Upper lobe of left lung (tissue), 4 donors: ENCODE measurements around the gene EMSY.

Source experiments
- EP300 ChIP-seq, 4 donors: sonication (generic); formaldehyde crosslinking; IDR thresholded peaks; one replicate each; pipeline ENCODE4 v1.5.1; 2017; ENCODE audit warnings: antibody characterized with exemption in 4 of 4, control low read depth in 2 of 4
- POLR2A ChIP-seq, 4 donors: fragments of 450-650 bp; IDR thresholded peaks; one replicate each; pipeline ENCODE4 v1.5.1; 2016 to 2017; ENCODE audit warnings: antibody characterized with exemption in 4 of 4, mild to moderate bottlenecking in 2 of 4
- POLR2AphosphoS5 ChIP-seq, 2 donors: sonication (generic); formaldehyde crosslinking; IDR thresholded peaks; one replicate each; pipeline ENCODE4 v1.5.1; 2017; ENCODE audit warnings: antibody characterized with exemption in 2 of 2
- TF ChIP-seq, protein P1 (sequence below), 6 experiments: fragments of 450-650 bp in 4 of 6; fragments of 200-600 bp in 2 of 6; sonication (generic) in 2 of 6; IDR thresholded peaks; one replicate each; pipeline ENCODE4 v1.5.1; 2016 to 2019; ENCODE audit warnings: antibody characterized with exemption in 6 of 6

GRCh38 chr11:76443268-76443980 lies 1.4 kb upstream of the EMSY start:
- TF ChIP-seq POLR2A (IDR thresholded peaks at IDR 0.05) (no peak), POLR2AphosphoS5 (IDR thresholded peaks at IDR 0.05) (no peak), EP300 (IDR thresholded peaks at IDR 0.05) (no peak)
- TF ChIP-seq, protein P1, sequence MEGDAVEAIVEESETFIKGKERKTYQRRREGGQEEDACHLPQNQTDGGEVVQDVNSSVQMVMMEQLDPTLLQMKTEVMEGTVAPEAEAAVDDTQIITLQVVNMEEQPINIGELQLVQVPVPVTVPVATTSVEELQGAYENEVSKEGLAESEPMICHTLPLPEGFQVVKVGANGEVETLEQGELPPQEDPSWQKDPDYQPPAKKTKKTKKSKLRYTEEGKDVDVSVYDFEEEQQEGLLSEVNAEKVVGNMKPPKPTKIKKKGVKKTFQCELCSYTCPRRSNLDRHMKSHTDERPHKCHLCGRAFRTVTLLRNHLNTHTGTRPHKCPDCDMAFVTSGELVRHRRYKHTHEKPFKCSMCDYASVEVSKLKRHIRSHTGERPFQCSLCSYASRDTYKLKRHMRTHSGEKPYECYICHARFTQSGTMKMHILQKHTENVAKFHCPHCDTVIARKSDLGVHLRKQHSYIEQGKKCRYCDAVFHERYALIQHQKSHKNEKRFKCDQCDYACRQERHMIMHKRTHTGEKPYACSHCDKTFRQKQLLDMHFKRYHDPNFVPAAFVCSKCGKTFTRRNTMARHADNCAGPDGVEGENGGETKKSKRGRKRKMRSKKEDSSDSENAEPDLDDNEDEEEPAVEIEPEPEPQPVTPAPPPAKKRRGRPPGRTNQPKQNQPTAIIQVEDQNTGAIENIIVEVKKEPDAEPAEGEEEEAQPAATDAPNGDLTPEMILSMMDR (IDR thresholded peaks at IDR 0.05), result no peak
